Measurements from ENCODE around the gene ASTE1. TPM values are rescaled to one million over a fixed set of nuclear protein-coding genes. Genes with fewer than 3 reads are reported as not detected.

The ASTE1 gene
- polyA plus RNA-seq, 1 donor from 2014 or later = 2.0 TPM

GRCh38 chr3:131008326-131008725 lies 18.3 kb downstream of the ASTE1 start:
- H3K9me3 ChIP-seq (ENCODE audit: low read length) = no peaks in the 10 kb centered on the region
- no peaks in the 10 kb centered on the region for H3F3A ChIP-seq (ENCODE audit: insufficient read depth, low read length, poor library complexity, severe bottlenecking)
- H3K27ac ChIP-seq (ENCODE audit: low read length) = no peak overlapping the region
- no peak overlapping the region for H3K4me3 ChIP-seq (ENCODE audit: low read length)
- H2AFZ ChIP-seq (ENCODE audit: low read depth, low read length) = no peak overlapping the region
- H4K20me1 ChIP-seq (ENCODE audit: insufficient read depth) = no peaks in the 10 kb centered on the region
- no peaks in the 10 kb centered on the region for H3K79me2 ChIP-seq (replicated peaks; ENCODE audit: insufficient read depth, low read length)
- no peak overlapping the region for H3K9ac ChIP-seq (ENCODE audit: low read length)
- H3K4me2 ChIP-seq (ENCODE audit: low read length) = no peak overlapping the region
- H3K27me3 ChIP-seq (ENCODE audit: insufficient read depth, low read depth, low read length) = no peaks in the 10 kb centered on the region
- TF ChIP-seq REST (IDR thresholded peaks at IDR 0.05; ENCODE audit: borderline replicate concordance) (no peak), MXI1 (conservative IDR thresholded peaks at IDR 0.05; ENCODE audit: poor library complexity, severe bottlenecking) (no peak), EZH2 (IDR thresholded peaks at IDR 0.05; ENCODE audit: borderline replicate concordance, insufficient read depth, low read length, poor library complexity, severe bottlenecking) (no peak), EP300 (conservative IDR thresholded peaks at IDR 0.05; ENCODE audit: poor library complexity, severe bottlenecking) (no peak)
- peaks cover 12% of the 10 kb centered on the region for H3K36me3 ChIP-seq (ENCODE audit: insufficient read depth, low read length)
- no peaks in the 10 kb centered on the region for H3K9me2 ChIP-seq (ENCODE audit: insufficient read depth, low read length)

GRCh38 chr3:131007782-131008181 lies 18.8 kb downstream of the ASTE1 start:
- TF ChIP-seq RAD21 (conservative IDR thresholded peaks at IDR 0.05) (no peak), MXI1 (conservative IDR thresholded peaks at IDR 0.05; ENCODE audit: poor library complexity, severe bottlenecking) (no peak), SMC3 (conservative IDR thresholded peaks at IDR 0.05; ENCODE audit: poor library complexity) (no peak), REST (IDR thresholded peaks at IDR 0.05; ENCODE audit: borderline replicate concordance) (no peak), EZH2 (IDR thresholded peaks at IDR 0.05; ENCODE audit: borderline replicate concordance, insufficient read depth, low read length, poor library complexity, severe bottlenecking) (no peak), TAF1 (IDR thresholded peaks at IDR 0.05; ENCODE audit: low read depth) (no peak), EP300 (conservative IDR thresholded peaks at IDR 0.05; ENCODE audit: poor library complexity, severe bottlenecking) (no peak), POLR2AphosphoS5 (IDR thresholded peaks at IDR 0.05) (no peak)
- TF ChIP-seq, protein P1, sequence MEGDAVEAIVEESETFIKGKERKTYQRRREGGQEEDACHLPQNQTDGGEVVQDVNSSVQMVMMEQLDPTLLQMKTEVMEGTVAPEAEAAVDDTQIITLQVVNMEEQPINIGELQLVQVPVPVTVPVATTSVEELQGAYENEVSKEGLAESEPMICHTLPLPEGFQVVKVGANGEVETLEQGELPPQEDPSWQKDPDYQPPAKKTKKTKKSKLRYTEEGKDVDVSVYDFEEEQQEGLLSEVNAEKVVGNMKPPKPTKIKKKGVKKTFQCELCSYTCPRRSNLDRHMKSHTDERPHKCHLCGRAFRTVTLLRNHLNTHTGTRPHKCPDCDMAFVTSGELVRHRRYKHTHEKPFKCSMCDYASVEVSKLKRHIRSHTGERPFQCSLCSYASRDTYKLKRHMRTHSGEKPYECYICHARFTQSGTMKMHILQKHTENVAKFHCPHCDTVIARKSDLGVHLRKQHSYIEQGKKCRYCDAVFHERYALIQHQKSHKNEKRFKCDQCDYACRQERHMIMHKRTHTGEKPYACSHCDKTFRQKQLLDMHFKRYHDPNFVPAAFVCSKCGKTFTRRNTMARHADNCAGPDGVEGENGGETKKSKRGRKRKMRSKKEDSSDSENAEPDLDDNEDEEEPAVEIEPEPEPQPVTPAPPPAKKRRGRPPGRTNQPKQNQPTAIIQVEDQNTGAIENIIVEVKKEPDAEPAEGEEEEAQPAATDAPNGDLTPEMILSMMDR (IDR thresholded peaks at IDR 0.05; ENCODE audit: poor library complexity, severe bottlenecking) = no peak
- Histone ChIP-seq H3K9ac (ENCODE audit: low read length) (no peak overlapping the region), H2AFZ (ENCODE audit: low read depth, low read length) (no peak overlapping the region), H3K79me2 (replicated peaks; ENCODE audit: insufficient read depth, low read length) (no peaks in the 10 kb centered on the region), H3K9me2 (ENCODE audit: insufficient read depth, low read length) (no peaks in the 10 kb centered on the region), H3K27ac (ENCODE audit: low read length) (no peak overlapping the region), H3K9me3 (ENCODE audit: low read length) (no peaks in the 10 kb centered on the region), H3K36me3 (ENCODE audit: insufficient read depth, low read length) (peaks cover 14% of the 10 kb centered on the region), H3K27me3 (ENCODE audit: insufficient read depth, low read depth, low read length) (no peaks in the 10 kb centered on the region), H4K20me1 (ENCODE audit: insufficient read depth) (no peaks in the 10 kb centered on the region), H3F3A (ENCODE audit: insufficient read depth, low read length, poor library complexity, severe bottlenecking) (no peaks in the 10 kb centered on the region), H3K4me3 (ENCODE audit: low read length) (no peak overlapping the region), H3K4me2 (ENCODE audit: low read length) (no peak overlapping the region)

Measured in neural cell (in vitro differentiated cells).